T-helper 9 cell (primary cell): ENCODE measurements around the gene SLC22A1.
"Not testable (repeated sequence)": the region's sequence is repeated elsewhere in the genome, so short reads cannot be mapped to it uniquely, and the experiment has no call there.

Source experiments
- DNase-seq: peaks from one replicate; pipeline ENCODE4 v3.0.0-alpha.2; 2020
- total RNA-seq, 2 donors: gene quantifications; one replicate each; lab custom pipeline; 2026; lab: John Stamatoyannopoulos, UW

SLC22A1 gene
- total RNA-seq, result 0.24 to 1.5 reads per million in 2 donors

DNA sequence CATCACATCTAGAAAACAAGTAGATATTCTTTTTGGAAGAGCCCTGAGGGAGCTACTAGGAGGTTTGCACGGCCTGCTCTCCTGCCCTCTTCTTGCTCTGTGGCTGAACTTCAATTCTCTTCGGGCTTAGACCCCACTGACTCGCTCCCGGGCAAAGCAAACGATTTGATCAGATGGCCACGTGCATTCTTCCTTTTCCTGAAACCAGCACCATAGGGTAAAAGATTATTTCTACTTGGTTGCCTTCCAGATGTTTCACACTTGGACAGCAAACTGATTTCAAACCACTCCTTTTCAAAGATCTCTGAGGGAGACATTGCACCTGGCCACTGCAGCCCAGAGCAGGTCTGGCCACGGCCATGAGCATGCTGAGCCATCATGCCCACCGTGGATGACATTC, at the start of gene SLC22A1:
Gene SLC22A1 (plus strand): TSS at position 258 of the 400 bp plus-strand sequence. CDS start 121 bp downstream, at position 379.
- no peak for DNase-seq

- DNase-seq, result no peak
Measured at GRCh38 chr6:160073272-160073671, 48.3 kb upstream of the SLC22A1 start.

DNA sequence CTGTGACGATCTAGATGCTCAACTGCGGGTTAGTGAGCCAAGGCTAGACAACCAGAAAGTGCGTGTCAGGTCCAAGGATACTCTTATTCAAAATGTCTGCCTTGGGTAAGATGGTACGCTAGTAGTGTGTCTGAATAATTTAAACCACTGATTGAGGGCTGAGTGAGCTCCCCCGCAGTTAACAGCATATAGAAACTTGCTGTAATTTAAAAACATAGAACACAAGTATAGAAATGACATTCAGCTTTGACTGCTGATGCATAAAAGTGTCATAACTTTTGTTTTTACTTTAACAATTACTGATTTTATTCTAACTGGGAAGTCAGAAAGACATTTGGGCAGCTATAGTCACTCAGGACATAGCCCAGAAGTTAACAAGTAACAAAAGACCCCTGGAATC, 45.6 kb upstream of the SLC22A1 start:
- no peak for DNase-seq

DNA sequence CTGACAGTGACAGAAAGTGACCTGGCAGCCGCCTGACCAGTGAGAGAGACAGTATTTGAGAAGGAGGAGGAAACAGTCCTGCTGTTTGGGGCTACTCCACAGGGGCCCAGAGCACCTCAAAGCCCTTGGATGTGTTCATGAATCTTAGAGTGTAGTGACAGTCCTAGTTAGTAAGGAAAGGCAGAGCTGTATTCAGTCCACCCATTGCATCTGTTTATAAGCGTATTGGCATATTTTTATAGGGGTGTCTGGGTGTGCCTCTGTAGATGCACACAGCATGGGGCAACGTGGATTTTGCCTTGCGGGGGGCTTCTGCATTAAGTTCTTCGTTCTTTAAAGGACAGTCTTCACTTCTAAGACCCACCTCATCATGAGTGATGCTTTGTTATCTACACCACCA, 44.6 kb upstream of the SLC22A1 start:
- no peak for DNase-seq

- DNase-seq, result no peak
Measured at GRCh38 chr6:160077526-160077925, 44.1 kb upstream of the SLC22A1 start.

DNA sequence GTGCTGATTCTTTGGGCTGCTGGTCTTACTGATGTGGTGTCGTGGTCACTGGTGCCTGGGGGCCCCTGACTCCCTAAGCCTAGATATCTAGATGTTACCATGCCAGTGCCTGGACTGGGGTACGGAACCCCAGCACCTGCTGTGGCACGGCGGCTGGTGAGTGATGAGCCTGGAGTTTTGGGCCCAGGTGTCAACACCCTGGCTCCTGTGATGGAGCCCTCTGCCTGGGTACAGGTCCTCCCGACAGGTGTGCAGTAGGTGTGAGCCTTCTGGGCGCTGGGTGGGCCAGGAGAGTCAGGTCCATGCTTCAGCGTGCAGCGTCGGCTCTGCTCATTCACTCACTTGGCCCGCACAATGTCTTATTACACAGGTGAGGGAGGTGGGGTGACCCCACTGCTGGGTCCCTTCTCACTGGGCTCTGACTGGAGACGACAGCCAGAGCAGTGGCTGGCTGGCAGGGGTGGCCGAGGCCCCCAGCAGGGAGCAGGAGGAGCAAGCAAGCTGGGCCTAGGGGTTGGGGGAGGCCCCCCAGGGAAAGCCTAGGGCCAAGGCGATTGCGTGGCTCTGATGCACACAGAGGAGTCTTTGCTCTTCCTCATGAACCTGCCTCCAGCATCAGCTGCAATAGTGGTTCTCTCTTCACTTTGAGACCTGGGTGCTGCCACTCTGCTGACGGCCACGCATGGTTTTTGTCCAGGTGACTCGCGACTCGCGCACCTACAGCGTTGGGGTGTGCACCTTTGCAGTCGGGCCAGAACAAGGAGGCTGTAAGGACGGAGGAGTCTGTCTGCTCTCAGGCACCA, 42.5 kb upstream of the SLC22A1 start:
- no peak for DNase-seq

GRCh38 chr6:160079686-160080043, 42.0 kb upstream of the SLC22A1 start:
- DNase-seq, result no peak

- DNase-seq, result no peak
Measured at GRCh38 chr6:160080097-160080496, 41.5 kb upstream of the SLC22A1 start.

- no peak for DNase-seq
Measured at GRCh38 chr6:160081398-160081797, 40.2 kb upstream of the SLC22A1 start.

DNA sequence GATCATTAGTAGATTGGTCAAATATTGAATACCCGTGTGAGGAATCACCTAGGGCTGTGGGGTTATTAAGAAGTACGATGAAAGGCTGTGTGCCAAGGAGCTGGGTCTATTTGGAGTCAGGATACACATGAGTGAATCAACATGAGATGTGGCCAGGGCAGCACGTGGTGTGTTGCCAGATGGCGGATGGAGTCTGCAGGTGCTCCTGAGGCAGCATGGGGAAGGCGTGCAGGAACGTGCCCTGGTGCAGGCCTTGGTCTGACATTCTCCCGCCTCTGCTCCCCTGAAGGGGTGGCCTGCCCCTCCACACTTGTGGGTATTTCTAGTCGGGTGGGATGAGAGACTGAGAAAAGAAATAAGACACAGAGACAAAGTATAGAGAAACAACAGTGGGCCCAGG, 39.0 kb upstream of the SLC22A1 start:
- no peak for DNase-seq

DNA sequence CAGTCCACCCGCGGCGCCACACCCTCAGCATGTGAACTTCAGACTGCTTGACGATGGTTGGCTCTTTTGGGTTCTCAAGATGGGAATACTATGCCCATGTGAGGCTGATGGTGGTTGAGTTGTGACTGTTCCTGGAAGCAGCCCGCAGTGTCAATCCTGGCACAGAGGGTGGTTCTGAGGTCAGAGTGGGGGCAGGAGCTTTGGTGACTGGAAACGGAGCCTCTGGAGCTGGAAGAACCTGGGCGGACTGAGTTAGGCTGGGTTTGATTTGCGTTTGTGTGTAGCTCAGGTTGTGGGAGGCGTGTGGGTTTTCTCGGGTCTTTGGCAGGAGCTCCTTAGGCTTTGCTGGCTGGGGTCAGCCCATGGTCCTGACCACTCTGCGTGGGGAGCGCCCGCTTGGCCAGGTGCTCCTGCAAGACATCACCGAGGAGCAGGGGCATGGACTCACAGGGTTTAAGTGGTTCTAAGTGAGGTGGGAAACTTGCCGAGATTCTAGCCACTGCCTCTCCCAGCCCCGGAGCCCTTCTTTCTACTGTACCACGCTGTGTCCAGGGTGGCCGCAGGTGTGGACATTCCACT, 37.3 kb upstream of the SLC22A1 start:
- DNase-seq, result no peak

- no peak for DNase-seq
Measured at GRCh38 chr6:160085226-160085625, 36.4 kb upstream of the SLC22A1 start.

DNA sequence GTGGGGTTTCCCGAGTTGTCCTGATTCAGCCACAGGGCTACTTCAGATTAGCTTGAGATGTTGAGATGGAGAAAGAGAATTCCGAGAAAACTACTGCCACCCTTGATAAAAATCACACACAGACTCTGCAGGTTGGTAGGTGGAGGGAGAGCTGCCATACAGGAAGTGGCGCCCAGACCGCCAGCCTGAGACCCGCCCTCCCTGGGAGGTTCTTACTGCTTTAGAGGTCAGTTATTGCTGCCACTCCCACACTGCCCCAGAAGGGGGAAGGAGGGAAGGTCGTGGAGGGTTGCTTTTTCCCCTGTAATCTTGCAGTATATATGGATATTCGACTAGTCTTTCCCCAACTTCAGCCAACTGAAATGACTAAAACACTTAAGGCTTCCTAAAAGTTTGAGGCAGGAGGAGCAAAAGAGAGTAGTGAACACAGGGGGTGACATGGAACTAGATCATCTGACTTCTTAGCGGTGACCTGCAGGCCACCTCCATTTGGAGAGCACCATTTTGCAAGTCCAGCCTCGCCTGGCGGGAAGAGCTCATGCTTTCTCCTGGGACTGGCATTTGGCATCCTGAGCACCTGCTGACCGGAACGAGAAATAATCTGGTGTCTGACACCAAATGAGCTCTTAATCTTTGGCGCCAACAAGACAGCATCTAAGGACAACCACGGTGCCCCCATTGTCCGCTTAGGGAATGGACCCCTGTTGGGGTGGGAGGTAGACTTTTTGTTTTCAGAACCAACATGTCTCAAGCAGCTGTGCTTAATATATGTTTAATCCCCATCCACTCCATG, 35.7 kb upstream of the SLC22A1 start:
- no peak for DNase-seq

DNA sequence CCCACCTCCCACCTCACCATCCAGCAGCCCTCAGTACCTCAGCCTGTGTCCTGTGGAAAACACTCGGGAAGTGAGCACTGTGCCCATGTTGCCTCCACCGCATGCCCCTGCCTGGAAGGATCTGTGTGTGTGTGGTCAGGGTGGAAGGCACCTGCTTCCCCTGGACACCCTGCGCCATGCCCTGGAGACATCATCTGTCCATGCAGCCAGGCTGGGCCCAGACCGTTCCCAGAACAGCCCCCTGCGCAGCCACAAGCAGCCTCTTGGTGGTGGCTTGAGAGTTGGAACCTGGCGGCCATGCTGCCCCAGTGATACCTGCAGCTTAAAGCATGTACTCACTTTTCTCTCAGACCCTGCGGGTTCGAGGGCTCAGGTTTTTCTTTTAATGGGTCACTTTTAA, 34.9 kb upstream of the SLC22A1 start:
- no peak for DNase-seq

GRCh38 chr6:160088069-160088783, 33.4 kb upstream of the SLC22A1 start:
- no peak for DNase-seq

DNA sequence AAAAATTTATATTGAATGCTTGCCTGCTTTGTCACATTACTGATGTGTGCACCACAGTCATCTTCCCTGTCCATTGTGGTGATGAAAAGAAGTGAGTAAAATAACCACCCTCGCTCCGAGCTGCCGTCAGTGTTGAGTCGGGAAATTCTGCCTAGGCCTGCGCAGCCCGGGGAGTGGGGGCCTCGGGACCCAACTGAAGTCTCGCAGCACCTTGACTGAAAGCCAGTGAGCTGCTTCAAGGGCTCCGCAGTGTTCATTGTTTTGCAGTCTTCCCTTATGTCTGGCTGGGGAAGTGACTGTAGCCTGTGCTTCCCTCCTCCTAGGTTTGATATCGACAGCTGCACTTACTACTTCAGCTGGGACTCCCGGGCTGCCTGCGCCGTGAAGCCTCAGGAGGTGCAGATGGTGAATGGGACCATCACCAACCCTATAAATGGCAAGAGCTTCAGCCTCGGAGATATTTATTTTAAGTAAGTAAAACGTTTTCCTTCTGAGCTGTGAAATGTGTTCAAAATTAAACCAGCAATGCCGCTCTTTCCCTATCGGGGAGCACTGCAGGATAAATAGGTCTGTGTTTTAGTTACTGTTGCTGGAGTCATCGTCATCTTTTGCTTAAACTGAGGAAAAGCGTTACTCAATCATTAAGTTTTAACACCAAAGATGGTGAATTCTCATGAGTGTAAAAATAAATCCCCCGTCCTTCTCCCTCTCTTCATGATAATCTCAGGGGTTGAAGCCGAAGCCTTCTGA, 32.7 kb upstream of the SLC22A1 start:
- no peak for DNase-seq

DNA sequence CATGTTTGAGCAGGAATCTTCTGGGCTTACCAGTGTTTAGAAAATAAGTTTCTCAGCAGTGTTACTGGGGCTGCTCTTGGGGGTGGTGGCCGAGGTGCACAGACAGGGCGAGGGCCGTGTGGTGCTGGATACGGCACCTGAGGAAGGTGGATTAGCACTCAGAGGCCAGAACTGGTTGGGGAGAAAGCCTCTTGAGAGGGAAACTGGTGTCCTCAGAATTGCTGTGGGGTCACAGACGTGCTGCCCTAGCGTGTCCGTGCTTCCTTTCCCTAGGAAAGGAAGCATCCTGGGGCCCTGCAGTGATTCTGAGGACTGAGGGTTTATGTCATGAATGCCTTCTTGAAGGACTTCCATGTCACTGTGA, 32.1 kb upstream of the SLC22A1 start:
- DNase-seq, result no peak

DNA sequence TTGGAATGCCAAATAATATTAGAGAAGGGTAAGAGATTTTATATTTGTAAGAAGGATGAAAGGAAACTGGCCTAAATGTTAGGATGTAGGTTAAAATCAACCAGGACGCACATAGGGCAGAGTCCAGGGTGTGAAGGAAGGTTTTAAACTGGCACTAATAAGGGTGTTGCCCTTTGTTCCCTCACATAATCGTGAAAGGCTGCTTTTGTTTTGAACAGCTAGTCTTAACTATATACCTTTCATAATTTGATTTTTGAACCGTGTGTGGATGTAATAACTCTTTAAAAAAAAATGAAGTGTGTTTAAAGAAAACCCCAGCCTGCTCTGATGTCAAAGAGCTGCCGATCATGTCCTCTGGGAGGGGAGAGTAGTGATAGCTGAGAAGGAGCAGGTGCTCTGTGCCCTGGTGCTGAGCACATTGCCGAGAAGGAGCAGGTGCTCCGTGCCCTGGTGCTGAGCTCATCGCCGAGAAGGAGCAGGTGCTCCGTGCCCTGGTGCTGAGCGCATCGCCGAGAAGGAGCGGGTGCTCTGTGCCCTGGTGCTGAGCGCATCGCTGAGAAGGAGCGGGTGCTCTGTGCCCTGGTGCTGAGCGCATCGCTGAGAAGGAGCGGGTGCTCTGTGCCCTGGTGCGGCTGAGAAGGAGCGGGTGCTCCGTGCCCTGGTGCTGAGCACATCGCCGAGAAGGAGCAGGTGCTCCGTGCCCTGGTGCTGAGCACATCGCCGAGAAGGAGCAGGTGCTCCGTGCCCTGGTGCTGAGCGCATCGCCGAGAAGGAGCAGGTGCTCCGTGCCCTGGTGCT, 31.0 kb upstream of the SLC22A1 start:
- not testable (repeated sequence) for DNase-seq

DNA sequence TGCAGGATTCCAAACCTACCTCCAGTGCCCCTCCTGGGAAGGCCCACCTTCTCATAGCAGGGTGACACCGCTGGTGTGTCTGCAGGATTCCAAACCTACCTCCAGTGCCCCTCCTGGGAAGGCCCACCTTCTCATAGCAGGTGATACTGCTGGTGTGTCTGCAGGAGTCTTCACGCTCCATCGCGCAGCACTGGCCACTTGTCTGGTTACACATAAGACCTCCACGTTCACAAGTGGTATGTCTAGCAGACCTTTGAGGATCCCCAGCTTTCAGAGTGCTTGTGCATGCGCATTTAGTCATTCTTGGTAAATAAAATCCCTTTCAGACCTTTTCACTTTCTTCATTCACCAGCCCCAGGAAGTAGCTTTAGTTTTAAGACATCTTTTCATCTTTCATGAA, 29.4 kb upstream of the SLC22A1 start:
- not testable (repeated sequence) for DNase-seq

DNA sequence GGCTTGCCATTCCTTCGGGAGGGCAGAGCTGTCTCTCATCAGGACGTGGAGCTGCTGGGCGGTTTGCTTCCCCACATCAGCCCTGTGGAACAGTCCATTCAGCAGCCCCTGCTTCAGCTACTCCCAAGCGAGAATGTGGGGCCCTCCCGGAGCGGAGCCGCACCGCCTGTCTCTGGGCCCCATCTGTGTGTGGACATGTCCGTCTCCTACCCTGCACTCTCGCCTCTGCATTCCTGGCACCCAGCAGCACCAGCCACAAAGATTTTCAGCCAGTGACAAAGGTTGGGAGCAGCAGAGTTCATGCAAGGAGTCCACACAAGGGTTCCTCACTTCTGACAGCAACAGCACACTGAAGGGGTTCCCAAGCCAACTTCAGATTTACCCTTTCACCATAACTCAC, 29.0 kb upstream of the SLC22A1 start:
- no peak for DNase-seq

DNA sequence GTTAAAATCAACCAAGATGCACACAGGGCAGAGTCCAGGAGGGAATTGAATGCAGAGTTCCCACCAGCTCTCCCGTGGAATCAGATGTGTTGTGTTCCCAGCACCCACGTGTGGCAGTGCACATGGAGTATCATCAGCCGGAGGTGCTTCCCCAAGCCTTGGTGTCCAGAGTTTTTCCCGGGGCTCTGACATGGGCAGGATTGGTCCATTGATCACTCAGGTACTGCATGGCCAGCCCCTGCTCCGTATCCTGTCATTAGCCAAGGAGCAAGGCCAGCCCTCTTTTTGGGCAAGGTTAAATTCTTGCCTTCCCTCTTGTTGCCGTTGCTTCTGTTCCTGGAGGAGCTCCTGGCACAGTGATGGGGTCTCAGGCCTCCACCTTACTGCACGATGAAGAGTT, 28.6 kb upstream of the SLC22A1 start:
- DNase-seq, result no peak

- DNase-seq, result no peak
Measured at GRCh38 chr6:160093946-160094345, 27.7 kb upstream of the SLC22A1 start.
